A549 (cell line): ENCODE data around the gene OR2AT4. TPM values are rescaled to one million over a fixed set of nuclear protein-coding genes. Genes with fewer than 3 reads are reported as not detected.

Experiments used
- ATAC-seq, 2 experiments: fragments of 200-7000 bp in 1 of 2; fragments of >200 bp in 1 of 2; cut with Nextera tagmentation in 1 of 2; cut with Tn5 transposase in 1 of 2; 3 replicates each; pipeline versions ENCODE4 v1.8.0 to v1.9.1; 2018 to 2020; ENCODE audit warnings: mild to moderate bottlenecking in 1 of 2, moderate library complexity in 1 of 2
- CTCF ChIA-PET: fragments of 300-600 bp; sonication (Branson Sonifier 250); formaldehyde crosslinking; extraction: SDS; loops from one replicate; lab custom pipeline; 2021; ENCODE audit warnings: antibody characterized with exemption, inconsistent platforms; lab: Yijun Ruan, JAX
- POLR2A ChIA-PET: fragments of 350-600 bp; formaldehyde crosslinking; extraction: SDS; loops from one replicate; lab custom pipeline; 2021; ENCODE audit warnings: antibody characterized with exemption, inconsistent platforms; lab: Yijun Ruan, JAX
- DNase-seq, 2 experiments: peaks; one replicate each; pipeline versions ENCODE4 v3.0.0 to v3.0.0-alpha.2; 2011 to 2016; ENCODE audit warnings: low read depth in 1 of 2, low spot score in 1 of 2
- FAIRE-seq: peaks from 2 replicates; lab custom pipeline; 2011; peaks lifted over from hg19 to GRCh38; lab: Jason Lieb, UNC
- H3K27ac ChIP-seq, 2 experiments: fragments of >200 bp; sonication (Bioruptor Twin); formaldehyde crosslinking; 3 replicates each; pipeline ENCODE4 v1.5.1; 2016 to 2017
- H3K4me1 ChIP-seq: fragments of >200 bp; sonication (Bioruptor Twin); formaldehyde crosslinking; 3 replicates; pipeline ENCODE4 v1.6.1; 2016
- H3K4me2 ChIP-seq: fragments of >200 bp; sonication (Bioruptor Twin); formaldehyde crosslinking; 3 replicates; pipeline ENCODE4 v1.6.1; 2016
- H3K4me3 ChIP-seq: fragments of >200 bp; sonication (Bioruptor Twin); formaldehyde crosslinking; 3 replicates; pipeline ENCODE4 v1.5.1; 2016
- H3K9me3 ChIP-seq: fragments of >200 bp; sonication (Bioruptor Twin); formaldehyde crosslinking; 3 replicates; pipeline ENCODE4 v1.6.1; 2016
- CBX2 ChIP-seq: fragments of 200-600 bp; sonication (generic); IDR thresholded peaks from 2 replicates; pipeline ENCODE4 v1.6.1; 2016; ENCODE audit warnings: low read depth, mild to moderate bottlenecking, borderline replicate concordance
- CHD2 ChIP-seq: fragments of 150-350 bp; IDR thresholded peaks from 2 replicates; pipeline ENCODE4 v1.6.1; 2014; ENCODE audit warnings: low read length; ENCODE audit not compliant: partially characterized antibody
- FOSL2 ChIP-seq, 2 experiments: fragments of 450-650 bp in 1 of 2; fragments of >200 bp in 1 of 2; sonication (Bioruptor Twin) in 1 of 2; formaldehyde crosslinking; IDR thresholded peaks; 2 replicates each; pipeline versions ENCODE4 v1.5.0 to v1.6.1; 2016 to 2020; ENCODE audit warnings: mild to moderate bottlenecking in 1 of 2, moderate library complexity in 1 of 2
- FOXS1 ChIP-seq: fragments of 250-450 bp; sonication (Bioruptor Pico); IDR thresholded peaks from 2 replicates; pipeline ENCODE4 v1.5.0; 2020; ENCODE audit warnings: mild to moderate bottlenecking, moderate library complexity
- GATA3 ChIP-seq: IDR thresholded peaks from 2 replicates; pipeline ENCODE4 v1.6.1; 2012; ENCODE audit warnings: borderline replicate concordance
- HDAC2 ChIP-seq: fragments of 200-600 bp; sonication (generic); IDR thresholded peaks from 2 replicates; pipeline ENCODE4 v1.6.1; 2016
- HOXA7 ChIP-seq: fragments of 250-450 bp; sonication (Bioruptor Pico); IDR thresholded peaks from 2 replicates; pipeline ENCODE4 v1.5.0; 2020; ENCODE audit warnings: mild to moderate bottlenecking, moderate library complexity
- KDM5A ChIP-seq: fragments of 200-600 bp; sonication (generic); IDR thresholded peaks from 2 replicates; pipeline ENCODE4 v1.6.1; 2016; ENCODE audit warnings: antibody characterized with exemption, mild to moderate bottlenecking
- MAZ ChIP-seq: fragments of 150-350 bp; IDR thresholded peaks from 2 replicates; pipeline ENCODE4 v1.6.1; 2014; ENCODE audit warnings: antibody characterized with exemption, low read depth, low read length, borderline replicate concordance
- MYC ChIP-seq: IDR thresholded peaks from 2 replicates; pipeline ENCODE4 v1.6.1; 2012; ENCODE audit warnings: mild to moderate bottlenecking, inconsistent platforms, low read length, improper control_type of control experiment, borderline replicate concordance
- POLR2AphosphoS2 ChIP-seq: conservative IDR thresholded peaks from 2 replicates; pipeline ENCODE4 v1.6.1; 2012; ENCODE audit warnings: low read length, improper control_type of control experiment, inconsistent platforms
- RAD21 ChIP-seq, 2 experiments: fragments of >200 bp in 1 of 2; sonication (Bioruptor Twin) in 1 of 2; formaldehyde crosslinking in 1 of 2; IDR thresholded peaks in 1 of 2; conservative IDR thresholded peaks in 1 of 2; 2 replicates in 1 of 2; 3 replicates in 1 of 2; pipeline ENCODE4 v1.6.1; 2012 to 2018; ENCODE audit warnings: inconsistent platforms in 1 of 2
- RARB ChIP-seq: fragments of 250-450 bp; sonication (Bioruptor Pico); IDR thresholded peaks from 2 replicates; pipeline ENCODE4 v1.8.0; 2021; ENCODE audit warnings: mild to moderate bottlenecking, moderate library complexity
- RCOR1 ChIP-seq: fragments of 150-350 bp; IDR thresholded peaks from 2 replicates; pipeline ENCODE4 v1.6.1; 2014; ENCODE audit warnings: antibody characterized with exemption, low read length, low read depth
- REST ChIP-seq: fragments of 200-600 bp; sonication (generic); IDR thresholded peaks from 2 replicates; pipeline ENCODE4 v1.6.1; 2016; ENCODE audit warnings: antibody characterized with exemption, mild to moderate bottlenecking, moderate library complexity
- SREBF2 ChIP-seq: fragments of 450-650 bp; IDR thresholded peaks from 2 replicates; pipeline ENCODE4 v1.6.1; 2014; ENCODE audit warnings: mild to moderate bottlenecking, moderate library complexity
- TFCP2L1 ChIP-seq: fragments of 250-450 bp; sonication (Bioruptor Pico); IDR thresholded peaks from 2 replicates; pipeline ENCODE4 v1.5.0; 2021; ENCODE audit warnings: mild to moderate bottlenecking
- ZFP36 ChIP-seq: fragments of 450-650 bp; IDR thresholded peaks from 2 replicates; pipeline ENCODE4 v1.6.1; 2014; ENCODE audit warnings: borderline replicate concordance; ENCODE audit not compliant: partially characterized antibody
- WGBS: methylation state at CpG from one replicate; pipeline ENCODE4 v1.1.6; 2017; ENCODE audit errors: missing lambda C conversion rate; 5-methylcytosine and 5-hydroxymethylcytosine counted together
- polyA plus RNA-seq, 4 experiments: library from polyadenylated mRNA; depleted of rRNA in 3 of 4; stranded (reverse); fragments of >200 nt; fragmentation: RNase III in 1 of 4; extraction: RNeasy Plus Mini Kit Qiagen cat#74134 plus additional on column Dnase treatment in 1 of 4; gene quantifications; 2 replicates in 3 of 4; 3 replicates in 1 of 4; pipeline ENCODE4 v1.2.3, GENCODE V29; 2011 to 2017
- TF ChIP-seq, protein P1 (sequence below): fragments of 250-450 bp; sonication (Bioruptor Pico); IDR thresholded peaks from 2 replicates; pipeline ENCODE4 v1.5.0; 2020; ENCODE audit warnings: low read depth, mild to moderate bottlenecking, moderate library complexity
- TF ChIP-seq, protein P2 (sequence below): fragments of >200 bp; sonication (Bioruptor Twin); formaldehyde crosslinking; IDR thresholded peaks from 3 replicates; pipeline ENCODE4 v1.5.1; 2016

Gene OR2AT4
- polyA plus RNA-seq, 2 of the 4 experiments (the other 2 are of a cell fraction) = 0.01 TPM; not detected in 1

DNA sequence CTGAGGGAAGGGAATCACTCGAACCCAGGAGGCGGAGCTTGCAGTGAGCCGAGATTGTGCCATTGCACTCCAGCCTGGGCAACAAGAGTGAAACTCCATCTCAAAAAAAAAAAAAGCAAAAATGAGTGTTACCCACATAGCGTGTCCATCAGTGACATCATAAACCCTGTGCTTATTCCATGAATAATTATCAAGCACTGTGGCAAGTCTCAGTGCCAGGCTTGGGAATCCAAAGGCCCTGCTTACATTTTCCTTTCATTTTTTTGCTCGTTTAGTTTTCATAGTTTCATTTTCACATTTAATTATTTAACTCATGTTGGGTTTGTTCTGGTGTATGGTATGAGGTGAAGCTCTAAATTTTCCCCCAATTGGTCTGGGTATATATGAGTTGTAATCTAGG is 61.4 kb downstream of the OR2AT4 start:
- no peaks in the 10 kb centered on the region for H3K9me3 ChIP-seq
- ChIA-PET POLR2A (no interaction called here), CTCF (interaction anchor here (0.8 to 3.1 kb wide), 7 partner anchors 12 to 214 kb away, joined by 3 to 15 read pairs (median 5); no protein-coding TSS in a partner anchor)
- no peak overlapping the region for H3K4me2 ChIP-seq
- FAIRE-seq = no peak
- WGBS = 73% methylated on average over 5 of the region's 5 CpGs
- no peak for ATAC-seq
- H3K4me1 ChIP-seq = peaks cover 9% of the 10 kb centered on the region; the same call in 1 of the 3 replicates
- H3K4me3 ChIP-seq = no peak overlapping the region
- H3K27ac ChIP-seq = no peak overlapping the region
- no peak for DNase-seq
- no peak for TF ChIP-seq HOXA7
- no peak for TF ChIP-seq HDAC2
- TF ChIP-seq MAZ = no peak
- TF ChIP-seq CHD2 = no peak

DNA sequence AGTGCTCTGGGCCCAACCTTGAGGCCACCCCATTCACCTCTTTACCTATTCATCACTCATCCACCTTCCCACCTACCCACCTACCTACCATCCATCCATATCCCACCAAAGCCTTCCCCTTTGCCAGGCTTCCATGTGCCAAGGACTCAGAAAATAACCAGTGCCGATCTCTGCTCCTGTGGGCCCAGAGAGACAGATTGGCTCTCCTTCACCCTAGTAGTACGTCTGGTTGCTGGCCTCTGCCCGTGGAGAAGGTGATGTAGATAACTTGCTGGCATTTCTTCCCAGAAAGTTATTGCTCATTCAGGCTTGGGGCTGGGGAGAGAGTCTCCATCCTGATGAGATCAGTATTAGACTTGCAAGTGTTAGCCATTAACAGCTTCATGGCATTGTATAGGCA is 62.8 kb downstream of the OR2AT4 start:
- ATAC-seq = no peak
- Histone ChIP-seq H3K4me3 (no peak overlapping the region), H3K9me3 (no peaks in the 10 kb centered on the region), H3K4me1 (peaks cover 9% of the 10 kb centered on the region; the same call in 1 of the 3 replicates), H3K4me2 (no peak overlapping the region), H3K27ac (no peak overlapping the region)
- DNase-seq = no peak
- FAIRE-seq = no peak
- ChIA-PET POLR2A (no interaction called here), CTCF (interaction anchor here (1.3 to 3.0 kb wide), 3 partner anchors 11 to 13 kb away, joined by 3 to 28 read pairs (median 8); no protein-coding TSS in a partner anchor)
- TF ChIP-seq SREBF2 (no peak), FOSL2 (IDR thresholded peaks at IDR 0.05) (no peak), FOSL2 (CRISPR knock-in tag; IDR thresholded peaks at IDR 0.05) (no peak), FOXS1 (no peak), TFCP2L1 (no peak), GATA3 (no peak), CHD2 (no peak), RCOR1 (no peak), REST (no peak)
- 70% methylated on average over 2 of the region's 3 CpGs for WGBS

DNA sequence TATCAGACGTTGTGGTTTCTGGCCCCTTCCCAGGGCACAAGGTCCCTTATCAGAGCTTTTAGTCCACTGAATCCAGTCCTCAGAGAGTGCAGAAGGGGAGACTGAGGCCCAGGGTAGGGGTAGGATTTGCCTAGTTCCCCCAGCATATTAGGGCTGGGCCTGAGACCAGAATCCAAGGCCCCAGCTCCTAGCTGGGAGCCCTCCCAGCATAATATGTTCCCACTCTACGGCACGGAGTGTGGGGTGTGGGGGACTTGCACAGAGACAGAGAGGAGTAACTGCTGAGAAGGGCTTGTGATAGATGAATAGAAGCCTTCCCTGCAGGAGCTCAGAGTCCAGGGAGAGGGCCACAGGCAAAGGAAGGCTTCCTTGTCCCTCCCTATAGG is 64.1 kb downstream of the OR2AT4 start:
- ChIA-PET CTCF (interaction anchor here (0.9 to 3.0 kb wide), 21 partner anchors 9 to 239 kb away, joined by 3 to 28 read pairs (median 5); no protein-coding TSS in a partner anchor), POLR2A (no interaction called here)
- no peak for DNase-seq
- Histone ChIP-seq H3K4me2 (no peak overlapping the region), H3K4me3 (no peak overlapping the region), H3K4me1 (peaks cover 9% of the 10 kb centered on the region; the same call in 1 of the 3 replicates), H3K27ac (no peak overlapping the region), H3K9me3 (no peaks in the 10 kb centered on the region)
- no peak for ATAC-seq
- TF ChIP-seq CBX2 (no peak), REST (no peak), FOXS1 (no peak), HDAC2 (no peak), MYC (no peak), KDM5A (no peak), ZFP36 (no peak), RAD21 (conservative IDR thresholded peaks at IDR 0.05 in 1 of 2, IDR thresholded peaks at IDR 0.05 in 1 of 2) (no peak), RARB (CRISPR knock-in tag) (no peak), RCOR1 (no peak), POLR2AphosphoS2 (no peak)
- TF ChIP-seq, protein P1, sequence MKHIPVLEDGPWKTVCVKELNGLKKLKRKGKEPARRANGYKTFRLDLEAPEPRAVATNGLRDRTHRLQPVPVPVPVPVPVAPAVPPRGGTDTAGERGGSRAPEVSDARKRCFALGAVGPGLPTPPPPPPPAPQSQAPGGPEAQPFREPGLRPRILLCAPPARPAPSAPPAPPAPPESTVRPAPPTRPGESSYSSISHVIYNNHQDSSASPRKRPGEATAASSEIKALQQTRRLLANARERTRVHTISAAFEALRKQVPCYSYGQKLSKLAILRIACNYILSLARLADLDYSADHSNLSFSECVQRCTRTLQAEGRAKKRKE (CRISPR knock-in tag) = no peak
- TF ChIP-seq, protein P2, sequence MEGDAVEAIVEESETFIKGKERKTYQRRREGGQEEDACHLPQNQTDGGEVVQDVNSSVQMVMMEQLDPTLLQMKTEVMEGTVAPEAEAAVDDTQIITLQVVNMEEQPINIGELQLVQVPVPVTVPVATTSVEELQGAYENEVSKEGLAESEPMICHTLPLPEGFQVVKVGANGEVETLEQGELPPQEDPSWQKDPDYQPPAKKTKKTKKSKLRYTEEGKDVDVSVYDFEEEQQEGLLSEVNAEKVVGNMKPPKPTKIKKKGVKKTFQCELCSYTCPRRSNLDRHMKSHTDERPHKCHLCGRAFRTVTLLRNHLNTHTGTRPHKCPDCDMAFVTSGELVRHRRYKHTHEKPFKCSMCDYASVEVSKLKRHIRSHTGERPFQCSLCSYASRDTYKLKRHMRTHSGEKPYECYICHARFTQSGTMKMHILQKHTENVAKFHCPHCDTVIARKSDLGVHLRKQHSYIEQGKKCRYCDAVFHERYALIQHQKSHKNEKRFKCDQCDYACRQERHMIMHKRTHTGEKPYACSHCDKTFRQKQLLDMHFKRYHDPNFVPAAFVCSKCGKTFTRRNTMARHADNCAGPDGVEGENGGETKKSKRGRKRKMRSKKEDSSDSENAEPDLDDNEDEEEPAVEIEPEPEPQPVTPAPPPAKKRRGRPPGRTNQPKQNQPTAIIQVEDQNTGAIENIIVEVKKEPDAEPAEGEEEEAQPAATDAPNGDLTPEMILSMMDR = no peak
- 62% methylated on average over 3 of the region's 3 CpGs for WGBS
- no peak for FAIRE-seq
